Coronary artery (tissue), 2 donors: ENCODE results near the gene UVSSA.

Experiments
- DNase-seq: peaks from one replicate; pipeline ENCODE4 v3.0.0-alpha.2; 2017; ENCODE audit warnings: low spot score
- H3K27ac ChIP-seq, 2 donors: fragments of 200-600 bp; sonication (generic); one replicate each; pipeline ENCODE4 v1.5.1; 2016 to 2019
- H3K4me3 ChIP-seq: fragments of 200-600 bp; sonication (generic); 2 replicates; pipeline ENCODE4 v1.5.1; 2016; ENCODE audit warnings: mild to moderate bottlenecking, moderate library complexity
- CTCF ChIP-seq: fragments of 200-600 bp; sonication (generic); IDR thresholded peaks from one replicate; pipeline ENCODE4 v1.5.1; 2019; ENCODE audit warnings: antibody characterized with exemption

Gene UVSSA

GRCh38 chr4:1348014-1348513, 1.1 kb downstream of the UVSSA start:
- Histone ChIP-seq H3K4me3 (peak overlapping the region; percentile 95), H3K27ac (peak overlapping the region; percentile 94 to 100)
- no peak for TF ChIP-seq CTCF
- no peak for DNase-seq

GRCh38 chr4:1348746-1349145, 1.7 kb downstream of the UVSSA start:
- TF ChIP-seq CTCF = no peak
- Histone ChIP-seq H3K27ac (peak overlapping the region in 1 of 2 donors; percentile 100), H3K4me3 (peak overlapping the region; percentile 95)
- DNase-seq = no peak

GRCh38 chr4:1349359-1350168, 2.6 kb downstream of the UVSSA start:
- no peak for TF ChIP-seq CTCF

GRCh38 chr4:1350169-1350520, 3.1 kb downstream of the UVSSA start:
- Histone ChIP-seq H3K4me3 (no peak overlapping the region), H3K27ac (no peak overlapping the region)
- DNase-seq = no peak
- no peak for TF ChIP-seq CTCF

More at GRCh38 chr4:1349359-1350168, 2.6 kb downstream of the UVSSA start:
- H3K4me3 ChIP-seq = no peak overlapping the region
- peak overlapping the region in 1 of 2 donors; percentile 100 for H3K27ac ChIP-seq
- no peak for DNase-seq

- peak overlapping the region in 1 of 2 donors; percentile 34 for H3K27ac ChIP-seq
- peak; percentile 91 for TF ChIP-seq CTCF
- H3K4me3 ChIP-seq = no peak overlapping the region
- no peak for DNase-seq
These were observed 5.0 kb downstream of the UVSSA start for GRCh38 chr4:1351854-1352566.

- no peak for TF ChIP-seq CTCF
- DNase-seq = no peak
- H3K4me3 ChIP-seq = no peak overlapping the region
These were observed 5.5 kb downstream of the UVSSA start for GRCh38 chr4:1352567-1352900.

More at GRCh38 chr4:1352567-1352900, 5.5 kb downstream of the UVSSA start:
- no peak overlapping the region for H3K27ac ChIP-seq
